ENCODE measurements around the gene ITGB4. TPM values are rescaled to one million over a fixed set of nuclear protein-coding genes. Genes with fewer than 3 reads are reported as not detected.

Gene ITGB4
- total and polyA plus RNA-seq, 5 experiments from 2014 or later, result 0.35 to 2.4 (median 1.5) TPM

- no peak for ATAC-seq
- peaks cover 0 to 4% (median 0%) of the 10 kb centered on the region in 5 donors for H3K27me3 Mint-ChIP-seq
- POLR2A ChIA-PET, result interaction anchor here (0.6 kb wide), 1 partner anchor 90 kb away, joined by 3 read pairs; no protein-coding TSS in a partner anchor
- no peaks in the 10 kb centered on the region for H3K36me3 Mint-ChIP-seq
- H3K9me3 Mint-ChIP-seq, result no peaks in the 10 kb centered on the region
- H3K4me3 Mint-ChIP-seq, result no peak overlapping the region
- peaks cover 2 to 7% (median 4%) of the 10 kb centered on the region in 4 donors for H3K4me1 Mint-ChIP-seq
- H3K27ac Mint-ChIP-seq, result no peak overlapping the region
- no peak for DNase-seq
These were observed 3.1 kb downstream of the ITGB4 start for GRCh38 chr17:75724016-75725003.

GRCh38 chr17:75725504-75725903 is 4.2 kb downstream of the ITGB4 start:
- peak overlapping the region in 1 of 10 donors; percentile 22 for H3K27ac Mint-ChIP-seq
- ATAC-seq (no peak), DNase-seq (no peak)
- H3K4me3 Mint-ChIP-seq, result no peak overlapping the region
- no peaks in the 10 kb centered on the region for H3K36me3 Mint-ChIP-seq
- peaks cover 2 to 3% (median 2%) of the 10 kb centered on the region in 4 donors for H3K4me1 Mint-ChIP-seq
- no peaks in the 10 kb centered on the region for H3K9me3 Mint-ChIP-seq
- POLR2A ChIA-PET, result no interaction called here
- H3K27me3 Mint-ChIP-seq, result peaks cover 0 to 2% (median 0%) of the 10 kb centered on the region in 5 donors

- no peak overlapping the region for H3K27ac Mint-ChIP-seq
- H3K36me3 Mint-ChIP-seq, result no peaks in the 10 kb centered on the region
- H3K9me3 Mint-ChIP-seq, result no peaks in the 10 kb centered on the region
- no peaks in the 10 kb centered on the region for H3K27me3 Mint-ChIP-seq
- POLR2A ChIA-PET, result interaction anchor here (0.6 kb wide), 1 partner anchor 328 kb away, joined by 3 read pairs; no protein-coding TSS in a partner anchor
- DNase-seq (no peak), ATAC-seq (no peak)
- no peak overlapping the region for H3K4me3 Mint-ChIP-seq
- no peaks in the 10 kb centered on the region for H3K4me1 Mint-ChIP-seq
These were observed 6.1 kb downstream of the ITGB4 start for GRCh38 chr17:75727391-75727790.

GRCh38 chr17:75729351-75729750 is 8.1 kb downstream of the ITGB4 start:
- Mint-ChIP-seq H3K4me3 (no peak overlapping the region), H3K27ac (peak overlapping the region in 1 of 10 donors; percentile 47), H3K4me1 (peaks cover 0 to 1% (median 0%) of the 10 kb centered on the region in 4 donors), H3K27me3 (no peaks in the 10 kb centered on the region), H3K36me3 (no peaks in the 10 kb centered on the region), H3K9me3 (no peaks in the 10 kb centered on the region)
- no peak for DNase-seq
- no peak for ATAC-seq
- POLR2A ChIA-PET, result no interaction called here

GRCh38 chr17:75730065-75730464 is 8.8 kb downstream of the ITGB4 start:
- Mint-ChIP-seq H3K27ac (no peak overlapping the region), H3K36me3 (no peaks in the 10 kb centered on the region), H3K4me3 (no peak overlapping the region), H3K4me1 (peaks cover 0 to 6% (median 2%) of the 10 kb centered on the region in 4 donors), H3K9me3 (no peaks in the 10 kb centered on the region), H3K27me3 (no peaks in the 10 kb centered on the region)
- POLR2A ChIA-PET, result no interaction called here
- no peak for DNase-seq
- ATAC-seq, result no peak

GRCh38 chr17:75731086-75731715 is 9.9 kb downstream of the ITGB4 start:
- Mint-ChIP-seq H3K4me3 (no peak overlapping the region), H3K4me1 (peaks cover 0 to 6% (median 2%) of the 10 kb centered on the region in 4 donors), H3K27ac (peak overlapping the region in 1 of 10 donors; percentile 72), H3K36me3 (no peaks in the 10 kb centered on the region), H3K27me3 (peaks cover 0 to 2% (median 0%) of the 10 kb centered on the region in 5 donors), H3K9me3 (no peaks in the 10 kb centered on the region)
- DNase-seq, result no peak
- POLR2A ChIA-PET, result interaction anchor here (0.6 kb wide), 1 partner anchor 456 kb away, joined by 7 read pairs; no protein-coding TSS in a partner anchor
- ATAC-seq, result no peak

- POLR2A ChIA-PET, result interaction anchor here (0.6 kb wide), 1 partner anchor 457 kb away, joined by 7 read pairs; no protein-coding TSS in a partner anchor
- Mint-ChIP-seq H3K27ac (peak overlapping the region in 3 of 10 donors; percentile 19 to 86 (median 48)), H3K36me3 (no peaks in the 10 kb centered on the region), H3K4me1 (peaks cover 0 to 6% (median 2%) of the 10 kb centered on the region in 4 donors), H3K27me3 (peaks cover 0 to 3% (median 0%) of the 10 kb centered on the region in 5 donors), H3K4me3 (no peak overlapping the region), H3K9me3 (no peaks in the 10 kb centered on the region)
- ATAC-seq, result no peak
- DNase-seq, result no peak
These were observed 10.6 kb downstream of the ITGB4 start for GRCh38 chr17:75731716-75732498.

- POLR2A ChIA-PET, result no interaction called here
- DNase-seq (no peak), ATAC-seq (no peak)
- Mint-ChIP-seq H3K4me3 (no peak overlapping the region), H3K36me3 (no peaks in the 10 kb centered on the region), H3K4me1 (peaks cover 0 to 6% (median 4%) of the 10 kb centered on the region in 4 donors), H3K9me3 (no peaks in the 10 kb centered on the region), H3K27ac (no peak overlapping the region), H3K27me3 (peaks cover 0 to 7% (median 0%) of the 10 kb centered on the region in 5 donors)
These were observed 12.2 kb downstream of the ITGB4 start for GRCh38 chr17:75733471-75733870.

GRCh38 chr17:75734674-75735294 is 13.5 kb downstream of the ITGB4 start:
- no peak for ATAC-seq
- no peaks in the 10 kb centered on the region for H3K36me3 Mint-ChIP-seq
- no peaks in the 10 kb centered on the region for H3K9me3 Mint-ChIP-seq
- H3K4me3 Mint-ChIP-seq, result no peak overlapping the region
- H3K27ac Mint-ChIP-seq, result peak overlapping the region in 7 of 10 donors; percentile 3 to 72 (median 49)
- POLR2A ChIA-PET, result interaction anchor here (0.7 kb wide), 1 partner anchor 176 kb away, joined by 3 read pairs; no protein-coding TSS in a partner anchor
- no peak for DNase-seq
- peaks cover 0 to 6% (median 4%) of the 10 kb centered on the region in 4 donors for H3K4me1 Mint-ChIP-seq
- peaks cover 0 to 7% (median 0%) of the 10 kb centered on the region in 5 donors for H3K27me3 Mint-ChIP-seq

GRCh38 chr17:75736173-75736835 is 15.0 kb downstream of the ITGB4 start:
- Mint-ChIP-seq H3K4me3 (no peak overlapping the region), H3K4me1 (peaks cover 0 to 6% (median 4%) of the 10 kb centered on the region in 4 donors), H3K9me3 (no peaks in the 10 kb centered on the region), H3K27me3 (peaks cover 0 to 7% (median 0%) of the 10 kb centered on the region in 5 donors), H3K27ac (peak overlapping the region in 2 of 10 donors; percentile 22 to 62), H3K36me3 (no peaks in the 10 kb centered on the region)
- ATAC-seq (no peak), DNase-seq (no peak)
- POLR2A ChIA-PET, result no interaction called here

GRCh38 chr17:75737133-75737962 is 16.1 kb downstream of the ITGB4 start:
- no peaks in the 10 kb centered on the region for H3K9me3 Mint-ChIP-seq
- ATAC-seq (no peak), DNase-seq (no peak)
- POLR2A ChIA-PET, result interaction anchor here (0.6 to 0.9 kb wide), 2 partner anchors 19 to 149 kb away, joined by 3 to 4 read pairs; no protein-coding TSS in a partner anchor
- peaks cover 0 to 6% (median 4%) of the 10 kb centered on the region in 4 donors for H3K4me1 Mint-ChIP-seq
- no peak overlapping the region for H3K27ac Mint-ChIP-seq
- H3K36me3 Mint-ChIP-seq, result no peaks in the 10 kb centered on the region
- H3K4me3 Mint-ChIP-seq, result no peak overlapping the region
- H3K27me3 Mint-ChIP-seq, result peaks cover 0 to 7% (median 0%) of the 10 kb centered on the region in 5 donors

All from naive thymus-derived CD8-positive, alpha-beta T cell (primary cell).